Midbrain (tissue), 1 donor: Measurements from ENCODE around the gene SOX14.

ENCODE experiments used
- DNase-seq: peaks from one replicate; lab custom pipeline; 2025; lab: John Stamatoyannopoulos, UW

The SOX14 gene

DNA sequence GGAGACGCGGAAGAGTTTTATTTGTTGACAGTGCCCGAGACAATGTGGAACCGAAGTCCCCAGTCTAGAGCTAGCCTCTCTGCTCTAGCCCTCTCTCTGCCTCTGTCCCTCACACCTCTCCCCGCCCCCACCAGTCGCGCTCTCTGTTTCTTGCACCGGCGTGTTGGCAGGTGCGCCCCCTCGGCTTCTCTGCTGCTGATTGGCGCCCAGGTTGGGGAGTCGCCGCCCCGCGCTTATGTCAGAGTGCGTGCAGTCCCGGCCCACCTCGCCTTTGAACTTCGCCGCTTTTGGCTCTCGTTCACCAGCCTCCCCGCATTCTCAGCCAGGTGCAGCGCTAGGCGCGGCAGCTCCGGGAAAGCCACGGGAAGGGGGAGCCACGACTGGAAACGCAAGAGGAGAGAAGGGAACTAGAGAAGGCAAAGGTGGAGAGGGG is at the start of gene SOX14:
Gene SOX14, plus strand, starts transcription at position 315 of the 433 bp plus-strand sequence. CDS start 470 bp downstream, outside the sequence.
- DNase-seq = no peak

DNA sequence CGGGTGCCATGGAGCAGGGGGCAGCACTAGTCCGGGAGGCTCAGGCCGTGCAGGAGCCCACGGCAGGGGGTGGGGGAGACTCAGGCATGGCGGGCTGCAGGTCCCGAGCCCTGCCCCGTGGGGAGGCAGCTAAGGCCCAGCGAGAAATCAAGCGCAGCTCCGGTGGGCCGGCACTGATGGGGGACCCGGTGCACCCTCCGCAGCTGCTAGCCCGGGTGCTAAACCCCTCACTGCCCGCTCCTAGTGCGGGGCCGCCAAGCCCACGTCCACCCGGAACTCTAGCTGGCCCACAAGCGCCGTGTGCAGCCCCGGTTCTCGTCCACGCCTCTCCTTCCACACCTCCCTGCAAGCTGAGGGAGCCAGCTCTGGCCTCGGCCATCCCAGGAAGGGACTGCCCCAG is 49.6 kb upstream of the SOX14 start:
- DNase-seq = no peak

DNA sequence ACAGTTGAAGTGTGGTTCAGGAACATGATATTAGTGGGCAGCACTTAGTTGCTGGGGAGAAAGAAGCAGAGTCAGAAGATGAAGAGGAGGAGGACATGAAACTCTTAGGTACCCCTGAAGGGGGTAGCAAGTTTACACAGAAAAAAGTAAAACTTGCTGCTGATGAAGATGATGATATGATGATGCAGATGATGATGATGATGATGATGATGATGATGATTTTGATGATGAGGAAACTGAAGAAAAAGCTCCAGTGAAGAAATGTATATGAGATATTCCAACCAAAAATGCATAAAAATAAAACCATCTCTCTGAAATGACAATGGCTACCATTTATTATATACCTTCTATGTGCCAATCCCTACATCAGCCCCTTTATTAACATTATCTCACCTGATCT is 39.9 kb upstream of the SOX14 start:
- DNase-seq = no peak

DNA sequence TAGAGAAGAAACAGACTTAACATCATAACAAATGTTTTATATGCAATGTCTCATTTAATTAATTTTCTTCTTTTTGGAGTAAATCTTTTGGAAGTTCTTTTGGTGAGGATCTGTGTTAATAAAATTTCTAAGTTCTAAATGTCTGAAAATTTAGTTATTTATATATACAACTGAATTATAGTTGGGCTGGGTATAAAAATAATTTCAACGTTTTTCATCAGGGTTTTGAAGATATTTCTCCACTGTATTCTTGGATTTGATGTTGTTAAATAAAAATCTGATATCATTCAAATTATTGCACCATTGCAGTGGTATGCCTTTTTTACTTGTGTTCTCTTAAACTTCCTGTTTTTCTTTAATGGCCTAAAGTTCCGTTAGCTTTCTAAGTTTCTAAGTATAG is 26.9 kb upstream of the SOX14 start:
- DNase-seq = no peak

DNA sequence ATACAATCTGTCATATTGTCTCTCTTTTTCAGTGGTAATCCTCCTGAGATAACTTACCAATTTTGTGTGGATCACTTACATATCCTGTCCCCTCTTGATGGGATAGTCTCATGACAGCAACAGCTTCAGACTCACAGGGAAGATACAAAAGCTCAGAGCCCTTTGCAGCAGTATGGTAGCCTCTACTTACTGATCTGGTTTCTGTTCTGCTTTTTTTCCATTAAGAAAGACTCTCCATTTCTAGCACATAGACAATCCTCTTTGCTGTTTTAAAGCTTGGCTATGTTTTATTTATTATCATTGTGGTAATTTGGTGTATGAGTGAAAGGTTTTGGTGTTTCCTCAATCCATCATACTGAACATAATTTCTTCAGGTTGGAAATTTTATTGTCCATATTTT is 25.4 kb upstream of the SOX14 start:
- DNase-seq = no peak

DNA sequence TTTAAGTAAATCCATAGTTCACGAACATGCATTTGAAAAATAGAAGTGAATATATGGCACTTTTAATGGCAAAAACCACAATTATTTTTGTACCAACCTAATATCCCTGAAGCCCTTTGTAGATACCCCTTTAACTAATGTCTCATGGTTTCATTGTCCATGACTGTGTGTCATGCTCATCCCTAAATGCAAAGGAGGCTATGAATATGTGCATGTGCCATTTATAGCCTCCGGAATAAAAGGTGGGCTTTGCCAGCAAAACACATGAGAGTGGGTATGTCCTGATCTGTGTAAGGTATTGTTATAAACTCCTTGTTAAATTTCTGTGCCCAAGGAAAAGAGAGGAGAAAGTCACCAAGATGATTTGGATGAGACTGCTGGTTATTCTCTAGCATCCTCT is 20.5 kb upstream of the SOX14 start:
- DNase-seq = no peak

DNA sequence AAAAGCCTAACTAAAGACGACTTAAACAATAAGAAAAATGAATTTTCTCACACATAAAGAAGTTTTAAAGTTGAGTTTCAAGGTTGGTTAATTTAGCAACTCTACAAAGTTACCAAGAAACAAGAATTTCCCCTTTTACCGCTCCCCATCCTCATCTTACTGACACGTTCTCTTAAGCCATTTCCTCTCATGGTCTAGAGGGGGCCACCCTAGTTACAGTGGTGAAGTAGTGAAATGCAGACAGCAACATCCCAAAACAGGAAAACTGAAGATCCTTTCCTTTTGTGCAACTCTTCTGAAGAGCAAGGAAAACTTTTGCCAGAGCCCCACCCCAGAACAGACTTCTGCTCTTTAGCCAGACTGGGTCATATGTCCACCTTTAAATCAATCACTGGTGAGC is 17.3 kb upstream of the SOX14 start:
- no peak for DNase-seq

DNA sequence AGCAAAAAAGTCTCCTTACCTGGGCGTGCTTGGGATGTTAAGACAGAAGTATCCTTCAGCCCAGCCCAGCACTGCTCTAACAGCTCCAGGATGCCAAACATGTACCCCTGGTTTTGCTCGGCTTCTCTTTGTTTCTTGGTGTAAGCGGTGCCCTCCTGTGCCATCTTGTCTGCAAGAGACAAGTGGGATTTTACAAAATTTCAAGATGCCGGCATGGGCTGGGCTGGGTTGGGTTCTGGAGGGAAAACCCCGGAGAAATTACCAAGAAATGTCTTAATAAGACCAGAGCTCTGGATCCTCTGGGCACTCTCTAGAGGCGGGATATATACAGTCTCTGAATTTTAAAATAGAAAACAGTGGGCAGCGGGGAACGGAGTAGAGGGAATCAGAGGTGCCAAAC is 4.6 kb upstream of the SOX14 start:
- no peak for DNase-seq

DNA sequence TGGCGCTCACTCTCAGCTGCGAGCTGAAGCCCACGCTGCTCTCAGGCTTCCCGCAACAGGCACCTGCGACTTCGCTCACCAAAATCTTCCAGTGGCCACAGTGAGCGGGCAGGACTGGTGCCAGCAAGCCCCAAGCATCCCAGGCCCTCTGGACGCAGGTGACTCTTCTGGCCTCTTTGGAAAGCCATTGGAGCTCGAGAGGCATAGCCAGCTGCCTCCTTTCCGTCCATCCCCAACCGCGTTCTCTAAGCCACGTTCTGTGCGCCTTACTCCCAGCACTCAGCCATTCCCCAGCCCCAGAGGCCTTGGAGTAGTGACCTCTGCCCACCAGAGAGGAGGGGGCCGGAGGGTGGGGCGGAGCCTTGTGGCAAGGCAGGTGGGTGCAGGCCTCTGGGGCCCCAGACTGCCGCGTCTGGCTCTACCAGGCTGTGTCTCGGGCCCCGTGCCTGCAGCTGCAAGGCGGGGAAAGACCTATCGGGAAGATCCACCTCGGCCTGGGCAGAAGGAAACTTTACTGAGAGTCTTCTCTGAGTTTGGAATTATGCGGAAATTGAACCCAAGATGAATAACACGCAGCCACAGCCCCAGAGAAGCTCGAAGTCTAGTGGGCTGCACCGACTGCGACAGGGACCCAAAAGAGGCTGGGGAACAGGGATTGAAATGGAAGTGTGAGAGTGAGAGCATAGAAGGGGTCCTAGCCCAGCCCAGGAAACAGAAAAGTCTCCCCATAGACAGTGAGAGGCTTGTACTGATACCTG is 3.6 kb upstream of the SOX14 start:
- no peak for DNase-seq

DNA sequence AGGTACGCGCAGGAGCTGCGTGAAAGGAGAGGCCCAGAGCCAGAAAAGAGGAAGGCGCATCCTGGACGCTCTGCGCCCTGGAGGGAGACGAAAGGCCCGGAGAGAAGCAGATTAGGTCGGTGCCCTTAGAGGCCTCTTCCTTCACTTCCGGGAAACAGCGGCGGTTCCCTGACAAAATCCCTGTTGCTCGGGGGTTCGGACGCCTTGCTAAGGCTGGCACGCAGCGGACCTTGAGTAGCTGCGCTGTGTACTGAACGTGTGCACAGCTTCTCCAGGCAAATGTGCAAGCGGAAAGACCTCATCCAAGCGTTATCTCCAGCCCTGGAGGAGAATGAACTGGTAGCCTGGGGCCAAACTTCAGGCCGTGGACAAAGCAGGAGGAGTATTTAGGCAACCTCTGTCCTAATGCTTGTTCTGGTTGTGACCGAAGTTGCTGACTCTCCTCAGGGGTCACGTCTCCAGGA is 3.0 kb upstream of the SOX14 start:
- no peak for DNase-seq

DNA sequence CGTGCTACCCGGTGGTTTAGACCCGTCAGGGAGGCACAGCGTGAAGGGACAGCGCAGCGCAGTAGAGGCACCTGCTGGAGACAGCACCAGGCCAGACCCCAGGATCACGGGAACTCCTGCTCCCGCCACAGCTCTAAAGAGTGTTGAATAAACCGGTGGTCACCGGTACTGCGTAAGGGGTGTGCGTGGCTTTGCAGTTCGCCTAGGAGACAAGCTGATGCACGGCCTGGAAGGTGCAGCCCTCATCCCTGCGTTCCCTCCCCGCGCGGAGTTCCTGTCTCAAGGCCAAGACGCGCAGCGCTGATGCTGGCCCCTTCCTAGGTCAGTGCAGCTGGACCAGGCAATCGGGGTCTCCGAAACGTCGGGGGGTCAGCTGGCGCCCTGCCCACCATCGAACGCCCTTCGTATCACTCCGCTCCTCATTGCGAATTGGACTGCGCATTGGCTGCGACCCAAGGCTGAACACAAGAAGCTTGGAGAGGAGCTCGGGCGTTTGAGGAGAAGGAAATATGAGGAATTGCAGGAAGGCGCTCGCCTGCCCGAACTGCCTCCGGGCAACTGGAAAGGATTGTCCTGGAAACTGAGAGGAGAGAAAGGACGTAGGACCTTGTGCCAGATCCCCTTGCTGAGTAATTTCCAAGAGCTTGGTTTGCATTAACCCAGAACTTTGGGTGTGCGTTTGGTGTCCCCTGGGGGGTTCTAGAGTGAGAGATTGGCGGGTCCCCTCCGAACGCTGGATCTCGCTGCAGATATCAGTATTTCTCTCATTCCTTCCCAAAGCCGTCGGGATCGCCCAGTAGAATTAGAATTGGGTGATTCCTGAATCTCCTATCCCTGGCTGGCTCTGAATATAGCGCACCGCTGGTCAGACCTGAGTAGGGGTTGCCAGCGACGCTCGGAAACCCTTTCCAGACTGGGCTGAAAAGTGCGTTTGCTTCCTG is 2.3 kb upstream of the SOX14 start:
- no peak for DNase-seq

DNA sequence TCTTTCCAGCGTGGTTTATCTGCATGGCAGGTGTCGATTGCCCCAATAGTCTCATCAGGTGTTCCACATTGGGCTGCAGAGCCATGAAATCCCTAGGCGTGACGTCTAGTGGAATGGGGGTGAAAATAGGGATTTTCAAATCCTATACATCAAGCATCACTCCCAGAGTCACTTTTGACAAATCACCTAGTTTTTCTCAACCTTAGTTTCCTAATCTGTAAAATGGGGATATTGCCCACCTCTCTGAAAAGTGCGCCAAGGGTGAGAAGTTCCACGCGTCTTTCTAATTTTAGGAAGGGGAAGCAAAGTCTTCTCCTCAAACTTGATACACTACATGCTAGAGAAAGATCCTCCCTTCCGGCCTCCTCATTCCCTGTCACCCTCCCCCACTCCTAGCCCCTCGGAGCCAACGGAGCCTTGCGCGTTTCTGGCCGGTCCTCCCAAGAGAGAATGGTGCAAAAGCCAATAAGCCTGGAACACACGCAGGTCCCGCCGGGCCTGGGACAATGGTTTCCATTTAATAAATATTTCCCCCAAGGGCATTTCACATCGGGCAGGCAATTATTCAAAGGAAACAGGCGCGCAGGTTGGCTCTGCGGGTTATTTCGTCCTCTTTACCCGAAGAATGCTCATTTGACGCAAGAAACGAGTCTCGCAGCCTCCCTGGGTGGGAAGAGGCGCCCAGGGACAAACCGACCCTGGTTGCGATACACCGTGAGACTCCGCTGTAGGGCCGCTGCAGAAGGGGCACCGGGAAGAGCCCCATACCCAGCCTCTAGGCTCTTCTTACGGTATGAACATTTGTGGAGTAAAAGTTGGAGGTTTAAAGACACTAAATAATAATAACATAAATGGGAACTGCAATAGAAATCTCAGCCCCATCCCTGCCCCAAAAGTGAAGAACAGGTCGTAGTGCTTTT is 1.2 kb upstream of the SOX14 start:
- DNase-seq = no peak

DNA sequence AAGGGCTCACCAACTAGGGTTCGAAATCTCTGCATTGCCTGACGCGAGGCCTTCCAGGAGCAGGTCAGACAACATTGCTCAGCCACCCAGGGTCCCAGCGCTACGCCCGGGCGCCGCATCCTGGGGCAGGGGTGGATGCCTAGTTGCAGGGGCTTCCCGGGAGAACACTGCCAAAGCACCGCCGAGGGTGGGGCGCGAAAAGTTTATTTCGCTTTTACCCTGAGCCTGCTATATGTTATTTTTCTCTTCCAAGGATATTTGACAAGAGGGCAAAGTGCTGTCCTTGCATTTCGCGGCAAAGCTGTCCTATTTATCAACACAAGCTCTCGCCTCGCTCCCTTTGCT is 549 bp upstream of the SOX14 start:
- DNase-seq = no peak

DNA sequence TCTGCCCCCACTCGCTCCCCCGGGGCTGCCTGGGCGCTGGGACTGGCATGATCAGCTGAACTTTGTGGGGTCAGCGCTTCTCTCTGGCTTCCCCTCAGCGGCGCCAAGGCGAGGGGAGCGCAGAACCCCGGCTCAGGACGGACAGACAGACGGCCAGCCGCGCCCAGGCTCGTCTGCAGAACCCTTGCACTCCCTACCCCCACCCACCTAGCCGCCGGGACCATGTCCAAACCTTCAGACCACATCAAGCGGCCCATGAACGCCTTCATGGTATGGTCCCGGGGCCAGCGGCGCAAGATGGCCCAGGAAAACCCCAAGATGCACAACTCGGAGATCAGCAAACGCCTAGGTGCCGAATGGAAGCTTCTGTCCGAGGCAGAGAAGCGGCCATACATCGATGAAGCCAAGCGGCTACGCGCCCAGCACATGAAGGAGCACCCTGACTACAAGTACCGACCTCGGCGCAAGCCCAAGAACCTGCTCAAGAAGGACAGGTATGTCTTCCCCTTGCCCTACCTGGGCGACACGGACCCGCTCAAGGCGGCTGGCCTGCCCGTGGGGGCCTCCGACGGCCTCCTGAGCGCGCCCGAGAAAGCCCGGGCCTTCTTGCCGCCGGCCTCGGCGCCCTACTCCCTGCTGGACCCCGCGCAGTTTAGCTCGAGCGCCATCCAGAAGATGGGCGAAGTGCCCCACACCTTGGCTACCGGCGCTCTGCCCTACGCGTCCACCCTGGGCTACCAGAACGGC is 621 bp downstream of the SOX14 start:
- DNase-seq = no peak

DNA sequence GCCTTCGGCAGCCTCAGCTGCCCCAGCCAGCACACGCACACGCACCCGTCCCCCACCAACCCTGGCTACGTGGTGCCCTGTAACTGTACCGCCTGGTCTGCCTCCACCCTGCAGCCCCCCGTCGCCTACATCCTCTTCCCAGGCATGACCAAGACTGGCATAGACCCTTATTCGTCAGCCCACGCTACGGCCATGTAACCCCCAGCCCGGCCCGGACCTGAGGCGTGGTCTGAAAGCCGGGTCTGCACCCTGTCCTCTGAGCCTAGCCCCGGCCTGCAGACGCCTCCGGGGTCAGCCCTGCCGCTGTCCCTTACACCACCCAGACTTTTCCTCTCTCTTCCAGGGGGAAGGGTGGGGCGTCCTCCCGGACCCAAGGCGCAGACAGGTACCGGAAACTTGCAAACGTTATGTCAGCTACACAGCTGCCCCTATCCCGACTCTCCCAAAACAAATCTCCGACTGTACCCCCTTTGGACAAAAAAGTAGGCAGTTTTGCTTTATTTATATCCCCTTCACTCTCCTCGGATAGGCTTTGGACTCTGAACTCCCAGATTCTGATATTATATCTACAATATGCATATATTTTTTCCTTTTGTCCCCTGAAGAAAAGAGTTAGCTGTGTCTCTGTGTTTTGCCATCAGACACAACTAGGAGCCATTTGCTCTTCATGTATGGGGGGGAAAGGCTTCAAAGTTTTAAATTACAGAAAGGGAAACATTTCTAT is 1.4 kb downstream of the SOX14 start:
- DNase-seq = no peak

DNA sequence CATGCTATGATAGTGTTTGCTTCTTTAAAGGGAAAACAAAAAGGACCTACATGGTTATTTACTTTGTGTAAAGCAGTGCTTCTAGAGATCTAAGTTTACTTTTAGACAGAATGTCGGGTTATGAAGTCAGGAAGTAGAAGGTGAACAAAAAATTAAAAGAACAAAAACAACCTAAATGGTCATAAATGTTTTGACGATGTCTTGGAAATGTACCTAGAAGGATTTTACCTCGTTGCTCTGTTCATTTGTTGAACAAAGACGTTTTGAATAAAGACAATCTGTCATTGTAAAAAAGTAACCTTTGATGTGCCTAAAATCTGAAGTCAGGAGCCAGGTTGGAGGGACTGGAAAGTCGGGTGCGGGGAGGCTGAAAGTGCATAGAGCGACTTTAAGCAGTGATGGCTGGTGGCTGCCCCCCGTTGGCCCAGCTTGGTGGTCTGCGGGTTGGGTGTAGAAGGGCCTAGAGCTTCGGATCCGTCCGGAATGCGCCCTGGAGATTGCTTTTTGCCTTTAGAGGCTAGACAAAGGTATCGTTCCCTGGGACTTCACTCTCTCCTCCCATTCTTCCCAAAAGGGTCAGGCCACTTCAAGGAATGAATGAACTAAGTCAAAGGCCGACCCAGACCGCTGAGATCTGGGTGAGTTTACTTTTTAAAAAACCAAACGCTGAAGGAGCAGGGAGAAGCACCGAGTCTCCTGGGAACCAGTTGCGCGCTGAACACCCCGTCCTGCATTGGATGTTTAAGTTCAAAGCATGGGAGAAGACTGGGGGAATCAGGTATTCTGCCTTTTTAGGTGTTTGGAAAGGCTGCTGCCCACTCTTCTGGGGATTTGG is 2.1 kb downstream of the SOX14 start:
- no peak for DNase-seq

DNA sequence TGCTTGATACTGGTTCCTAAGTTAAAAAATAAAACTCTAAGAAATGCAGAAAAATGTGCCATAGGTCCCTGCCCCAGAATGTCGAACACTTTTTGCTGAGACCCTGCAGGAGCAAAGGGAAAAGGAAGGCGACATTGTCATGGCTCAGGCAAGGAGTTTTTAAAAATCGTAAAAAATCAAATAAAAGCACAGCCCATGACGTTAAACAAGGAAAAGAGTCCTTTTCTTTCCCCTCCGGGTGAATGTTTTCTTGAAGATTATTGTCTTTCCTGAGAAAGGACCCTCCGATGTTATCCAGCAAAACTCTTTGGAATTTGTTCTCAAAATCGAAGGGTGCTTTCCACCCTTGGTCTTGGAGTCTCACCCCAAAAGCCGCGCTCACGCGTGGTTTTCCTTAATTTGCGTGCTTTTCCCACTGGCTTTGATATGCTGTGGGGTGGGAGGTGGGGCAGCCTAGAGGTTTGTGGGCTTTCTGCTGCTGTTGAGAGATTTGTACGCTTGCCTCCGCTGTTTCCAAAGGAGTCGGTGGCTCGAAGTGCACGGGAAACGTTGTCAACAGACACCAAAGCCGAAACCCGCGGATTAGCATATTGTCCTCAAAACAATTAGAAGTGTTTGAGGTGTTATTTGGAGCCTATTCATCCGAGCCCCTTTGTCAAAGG is 2.9 kb downstream of the SOX14 start:
- no peak for DNase-seq

DNA sequence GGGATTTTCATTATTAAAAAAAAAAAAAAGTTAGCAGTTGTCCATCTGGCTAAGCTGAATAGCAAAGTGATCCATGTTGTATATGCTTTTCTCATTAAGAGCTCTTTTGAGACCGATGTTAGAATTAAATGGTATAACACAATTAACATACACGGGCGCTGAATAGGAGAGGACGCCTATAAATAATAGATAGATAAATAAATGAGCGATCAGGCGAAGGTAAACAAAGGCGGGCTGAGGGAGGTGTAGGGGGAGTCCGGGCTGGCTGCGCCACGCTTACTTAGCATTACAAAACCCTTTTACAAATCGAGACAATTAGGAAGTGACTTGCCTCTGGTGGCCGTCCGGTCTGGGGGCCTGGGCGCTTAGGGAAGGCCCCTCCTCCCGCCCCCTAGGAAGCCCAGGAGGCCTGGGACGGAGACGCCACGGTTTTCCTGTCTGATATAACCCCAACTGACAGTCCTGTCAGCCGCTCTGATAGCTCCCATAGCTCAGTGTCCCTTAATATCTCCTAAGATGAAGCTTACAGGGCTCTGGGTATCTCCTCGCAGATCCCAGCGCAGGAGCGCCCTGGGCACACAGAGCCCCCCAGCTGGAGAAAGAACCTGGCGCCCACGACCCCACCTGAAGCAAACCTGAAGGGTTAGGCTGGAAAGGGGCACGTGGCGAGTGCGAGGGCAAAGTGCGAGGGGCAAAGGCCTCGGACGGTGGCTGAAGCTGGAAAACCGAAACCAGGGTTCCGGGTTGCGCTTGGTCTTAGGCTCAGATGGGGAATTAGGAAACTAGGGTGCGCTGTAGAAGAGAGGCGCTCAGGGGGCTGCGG is 3.6 kb downstream of the SOX14 start:
- DNase-seq = no peak
